ENCODE results near the gene PAX2. TPM values are rescaled to one million over a fixed set of nuclear protein-coding genes. Genes with fewer than 3 reads are reported as not detected.

PAX2 gene
- total RNA-seq, 1 donor = not detected

DNA sequence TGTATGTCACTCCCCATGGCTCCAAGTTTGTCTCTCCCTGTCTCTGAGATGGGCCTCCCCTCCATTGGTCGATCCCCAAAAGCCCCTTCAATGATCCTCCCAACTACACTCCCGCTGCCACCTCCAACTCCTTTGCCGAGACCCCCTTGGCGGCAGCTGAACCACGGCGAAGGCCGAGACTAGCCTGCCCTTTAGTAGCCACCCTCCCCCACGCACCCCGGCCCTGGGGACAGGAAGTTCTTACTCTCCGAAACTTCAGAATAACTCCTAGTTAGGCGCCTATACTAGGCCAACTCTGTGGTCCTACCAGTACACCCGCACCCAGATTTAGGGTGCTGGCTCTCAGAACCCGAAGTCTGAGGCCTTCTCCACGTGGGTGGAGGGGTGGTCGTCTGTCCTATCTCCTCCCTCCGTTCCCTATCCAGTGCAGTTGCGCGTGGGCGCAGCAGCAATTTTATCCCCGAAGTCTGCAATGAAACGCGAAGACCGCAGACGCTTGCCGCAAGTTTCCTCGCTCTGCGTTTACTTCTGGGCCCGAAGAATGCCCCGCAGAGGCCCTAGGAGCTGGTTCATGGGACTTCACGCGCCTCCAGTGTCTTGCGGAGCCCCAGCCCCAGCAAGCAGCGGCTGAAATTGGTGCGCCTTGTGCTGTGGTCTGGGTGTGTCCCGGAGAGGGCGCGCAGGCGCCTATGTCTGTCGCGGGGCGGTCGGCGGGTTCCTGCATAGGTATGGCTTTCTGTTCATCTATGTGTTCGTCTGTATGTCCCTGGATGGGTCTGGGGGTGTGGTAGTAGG is 84.7 kb downstream of the PAX2 start:
- no peak for DNase-seq (ENCODE audit: low read depth)
- TF ChIP-seq, protein P1, sequence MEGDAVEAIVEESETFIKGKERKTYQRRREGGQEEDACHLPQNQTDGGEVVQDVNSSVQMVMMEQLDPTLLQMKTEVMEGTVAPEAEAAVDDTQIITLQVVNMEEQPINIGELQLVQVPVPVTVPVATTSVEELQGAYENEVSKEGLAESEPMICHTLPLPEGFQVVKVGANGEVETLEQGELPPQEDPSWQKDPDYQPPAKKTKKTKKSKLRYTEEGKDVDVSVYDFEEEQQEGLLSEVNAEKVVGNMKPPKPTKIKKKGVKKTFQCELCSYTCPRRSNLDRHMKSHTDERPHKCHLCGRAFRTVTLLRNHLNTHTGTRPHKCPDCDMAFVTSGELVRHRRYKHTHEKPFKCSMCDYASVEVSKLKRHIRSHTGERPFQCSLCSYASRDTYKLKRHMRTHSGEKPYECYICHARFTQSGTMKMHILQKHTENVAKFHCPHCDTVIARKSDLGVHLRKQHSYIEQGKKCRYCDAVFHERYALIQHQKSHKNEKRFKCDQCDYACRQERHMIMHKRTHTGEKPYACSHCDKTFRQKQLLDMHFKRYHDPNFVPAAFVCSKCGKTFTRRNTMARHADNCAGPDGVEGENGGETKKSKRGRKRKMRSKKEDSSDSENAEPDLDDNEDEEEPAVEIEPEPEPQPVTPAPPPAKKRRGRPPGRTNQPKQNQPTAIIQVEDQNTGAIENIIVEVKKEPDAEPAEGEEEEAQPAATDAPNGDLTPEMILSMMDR (IDR thresholded peaks at IDR 0.05; ENCODE audit: insufficient read depth, low read length) = no peak
- no peak overlapping the region for H3K4me3 ChIP-seq (ENCODE audit: low read depth, low read length)

DNA sequence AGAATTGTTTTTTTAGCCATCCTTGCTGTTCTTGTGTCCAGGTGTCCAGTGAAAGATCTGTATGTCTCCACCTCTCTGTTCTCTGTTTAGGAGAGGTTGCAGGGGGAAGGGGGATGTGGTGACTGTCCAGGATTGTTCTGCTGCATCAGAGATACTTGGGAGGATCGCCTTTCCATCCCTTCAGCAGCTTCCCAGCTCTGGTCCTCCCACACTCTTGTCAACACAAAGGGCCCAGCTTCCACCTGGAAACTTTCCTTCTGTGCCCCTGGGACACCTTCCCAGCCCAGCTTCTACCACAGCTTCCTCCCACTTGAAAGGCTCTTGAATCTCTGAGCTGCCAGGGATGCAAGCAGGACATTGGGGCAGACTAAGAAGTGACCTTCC is 85.3 kb downstream of the PAX2 start:
- H3K4me3 ChIP-seq (ENCODE audit: low read depth, low read length) = no peak overlapping the region
- TF ChIP-seq, protein P1 (IDR thresholded peaks at IDR 0.05; ENCODE audit: insufficient read depth, low read length) = no peak
- no peak for DNase-seq (ENCODE audit: low read depth)

GRCh38 chr10:100831742-100832141 is 86.4 kb downstream of the PAX2 start:
- H3K4me3 ChIP-seq (ENCODE audit: low read depth, low read length) = no peak overlapping the region
- no peak for DNase-seq (ENCODE audit: low read depth)
- TF ChIP-seq, protein P1 (IDR thresholded peaks at IDR 0.05; ENCODE audit: insufficient read depth, low read length) = no peak

GRCh38 chr10:100835810-100836209 is 90.4 kb downstream of the PAX2 start:
- no peak for DNase-seq (ENCODE audit: low read depth)
- TF ChIP-seq, protein P1 (IDR thresholded peaks at IDR 0.05; ENCODE audit: insufficient read depth, low read length) = no peak

DNA sequence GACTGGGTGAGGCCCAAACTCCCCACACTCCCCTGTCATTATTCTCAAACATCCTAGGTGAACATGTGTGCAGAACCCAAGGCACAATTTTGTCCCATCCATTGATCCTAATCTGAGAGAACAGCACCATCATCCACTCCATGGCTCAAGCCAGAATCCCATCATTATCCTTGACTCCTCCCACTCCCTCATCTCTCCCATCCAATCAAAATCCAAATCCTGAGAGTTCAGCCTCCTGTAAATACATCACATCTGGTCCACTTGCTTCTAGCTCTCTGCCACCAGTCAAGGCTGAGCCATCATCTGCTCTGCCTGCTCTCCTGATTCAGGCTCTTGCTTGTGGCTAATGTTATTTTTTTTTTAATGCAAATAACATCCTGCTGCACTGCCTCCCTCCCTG is 91.5 kb downstream of the PAX2 start:
- TF ChIP-seq, protein P1 (IDR thresholded peaks at IDR 0.05; ENCODE audit: insufficient read depth, low read length) = no peak
- no peak for DNase-seq (ENCODE audit: low read depth)
- no peak overlapping the region for H3K4me3 ChIP-seq (ENCODE audit: low read depth, low read length)

More at GRCh38 chr10:100835810-100836209, 90.4 kb downstream of the PAX2 start:
- H3K4me3 ChIP-seq (ENCODE audit: low read depth, low read length) = no peak overlapping the region

- H3K4me3 ChIP-seq (ENCODE audit: low read depth, low read length) = no peak overlapping the region
- TF ChIP-seq, protein P1 (IDR thresholded peaks at IDR 0.05; ENCODE audit: insufficient read depth, low read length) = no peak
- DNase-seq (ENCODE audit: low read depth) = no peak
Measured at GRCh38 chr10:100837300-100837699, 91.9 kb downstream of the PAX2 start.

Measured in fibroblast of the aortic adventitia (primary cell).